K562 (cell line): Measurements from ENCODE around the gene SRGAP3. TPM values are rescaled to one million over a fixed set of nuclear protein-coding genes. Genes with fewer than 3 reads are reported as not detected.

Source experiments
- BCL6 ChIP-seq: fragments of 250-450 bp; sonication (Bioruptor Pico); IDR thresholded peaks from 2 replicates; pipeline ENCODE4 v1.4.0; 2020
- BRCA1 ChIP-seq, 2 experiments: fragments of 450-650 bp in 1 of 2; sonication (generic) in 1 of 2; formaldehyde crosslinking in 1 of 2; IDR thresholded peaks; 2 replicates each; pipeline versions ENCODE4 v1.5.0 to v1.6.1; 2017 to 2020; ENCODE audit warnings: mild to moderate bottlenecking in 1 of 2, missing genetic modification reagents in 1 of 2
- HLTF ChIP-seq: fragments of 450-650 bp; IDR thresholded peaks from 2 replicates; pipeline ENCODE4 v1.6.1; 2016
- KHSRP ChIP-seq: fragments of 450-650 bp; IDR thresholded peaks from 2 replicates; pipeline ENCODE4 v1.6.1; 2017
- MCM3 ChIP-seq: fragments of 450-650 bp; IDR thresholded peaks from 2 replicates; pipeline ENCODE4 v1.6.1; 2016
- NCOA1 ChIP-seq: fragments of 450-650 bp; IDR thresholded peaks from 2 replicates; pipeline ENCODE4 v1.6.1; 2016; ENCODE audit warnings: low read depth
- PTRF ChIP-seq: fragments of 450-650 bp; IDR thresholded peaks from 2 replicates; pipeline ENCODE4 v1.6.1; 2016; ENCODE audit warnings: mild to moderate bottlenecking, missing genetic modification characterization, missing compliant biosample characterization
- polyA plus RNA-seq, 8 experiments: library from polyadenylated mRNA; depleted of rRNA in 4 of 8; stranded (reverse) in 5 of 8; unstranded in 3 of 8; fragments of >200 nt; fragmentation: Nextera tagmentation in 2 of 8; fragmentation: Illumina TruSeq in 1 of 8; extraction: Ambion mirVana in 2 of 8; extraction: Trizol in 1 of 8; gene quantifications; 2 replicates each; pipeline versions ENCODE4 v1.2.1 to v1.2.3, GENCODE V29; 2011 to 2014; ENCODE audit warnings: inconsistent platforms in 1 of 8, missing spikeins in 1 of 8
- total RNA-seq, 7 experiments: library from RNA; depleted of rRNA in 6 of 7; stranded (reverse); fragments of >200 nt in 6 of 7; fragmentation: Illumina TruSeq in 2 of 7; extraction: Trizol in 2 of 7; gene quantifications; 2 replicates each; pipeline versions ENCODE4 v1.2.1 to v1.2.3, GENCODE V29; 2011 to 2021; ENCODE audit warnings: low replicate concordance in 1 of 7
- TF ChIP-seq, protein P1 (sequence below), 2 experiments: IDR thresholded peaks in 1 of 2; conservative IDR thresholded peaks in 1 of 2; 2 replicates each; pipeline ENCODE4 v1.6.1; 2016; ENCODE audit warnings: low read depth in 2 of 2, mild to moderate bottlenecking in 1 of 2, missing compliant biosample characterization in 1 of 2, missing genetic modification characterization in 1 of 2, moderate library complexity in 1 of 2
- TF ChIP-seq, protein P2 (sequence below): sonication (generic); formaldehyde crosslinking; IDR thresholded peaks from 2 replicates; pipeline ENCODE4 v1.8.0; 2022; ENCODE audit warnings: mild to moderate bottlenecking, missing genetic modification reagents

SRGAP3 gene
- total and polyA plus RNA-seq, 9 of the 15 experiments (the other 6 are each of a cell fraction or from before 2014, with no cell fraction given): 0.11 to 0.85 (median 0.35) TPM; not detected in 2

DNA sequence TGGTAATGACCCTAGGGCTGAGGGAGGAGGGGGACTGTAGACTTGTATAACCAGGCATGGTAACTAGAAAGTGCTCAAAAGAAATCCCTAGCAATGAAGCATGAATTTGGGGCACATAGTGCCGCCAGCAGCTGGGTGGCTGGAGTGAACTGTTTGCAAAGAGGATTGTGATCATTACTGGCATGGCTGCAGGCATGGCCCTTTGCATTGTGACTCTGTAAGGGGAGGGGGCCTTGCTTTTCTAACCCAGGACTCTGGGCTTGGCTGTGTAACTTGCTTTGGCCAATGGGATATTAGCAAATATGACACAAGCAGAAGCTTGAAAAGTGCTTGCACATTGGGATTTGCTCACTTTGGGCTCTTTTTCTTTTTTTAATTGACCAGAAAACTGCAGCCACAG is 173.7 kb downstream of the SRGAP3 start (continued):
- TF ChIP-seq, protein P1, sequence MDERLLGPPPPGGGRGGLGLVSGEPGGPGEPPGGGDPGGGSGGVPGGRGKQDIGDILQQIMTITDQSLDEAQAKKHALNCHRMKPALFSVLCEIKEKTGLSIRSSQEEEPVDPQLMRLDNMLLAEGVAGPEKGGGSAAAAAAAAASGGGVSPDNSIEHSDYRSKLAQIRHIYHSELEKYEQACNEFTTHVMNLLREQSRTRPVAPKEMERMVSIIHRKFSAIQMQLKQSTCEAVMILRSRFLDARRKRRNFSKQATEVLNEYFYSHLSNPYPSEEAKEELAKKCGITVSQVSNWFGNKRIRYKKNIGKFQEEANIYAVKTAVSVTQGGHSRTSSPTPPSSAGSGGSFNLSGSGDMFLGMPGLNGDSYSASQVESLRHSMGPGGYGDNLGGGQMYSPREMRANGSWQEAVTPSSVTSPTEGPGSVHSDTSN (CRISPR knock-in tag; IDR thresholded peaks at IDR 0.05; ENCODE audit: low read depth): no peak
- TF ChIP-seq, protein P1 (tag; conservative IDR thresholded peaks at IDR 0.05; ENCODE audit: low read depth): no peak
- TF ChIP-seq NCOA1 (no peak), PTRF (no peak), HLTF (no peak), KHSRP (no peak), BRCA1 (IDR thresholded peaks at IDR 0.05) (no peak), BRCA1 (CRISPR knock-in tag; IDR thresholded peaks at IDR 0.05) (no peak), BCL6 (CRISPR knock-in tag) (no peak), MCM3 (no peak)
- TF ChIP-seq, protein P2, sequence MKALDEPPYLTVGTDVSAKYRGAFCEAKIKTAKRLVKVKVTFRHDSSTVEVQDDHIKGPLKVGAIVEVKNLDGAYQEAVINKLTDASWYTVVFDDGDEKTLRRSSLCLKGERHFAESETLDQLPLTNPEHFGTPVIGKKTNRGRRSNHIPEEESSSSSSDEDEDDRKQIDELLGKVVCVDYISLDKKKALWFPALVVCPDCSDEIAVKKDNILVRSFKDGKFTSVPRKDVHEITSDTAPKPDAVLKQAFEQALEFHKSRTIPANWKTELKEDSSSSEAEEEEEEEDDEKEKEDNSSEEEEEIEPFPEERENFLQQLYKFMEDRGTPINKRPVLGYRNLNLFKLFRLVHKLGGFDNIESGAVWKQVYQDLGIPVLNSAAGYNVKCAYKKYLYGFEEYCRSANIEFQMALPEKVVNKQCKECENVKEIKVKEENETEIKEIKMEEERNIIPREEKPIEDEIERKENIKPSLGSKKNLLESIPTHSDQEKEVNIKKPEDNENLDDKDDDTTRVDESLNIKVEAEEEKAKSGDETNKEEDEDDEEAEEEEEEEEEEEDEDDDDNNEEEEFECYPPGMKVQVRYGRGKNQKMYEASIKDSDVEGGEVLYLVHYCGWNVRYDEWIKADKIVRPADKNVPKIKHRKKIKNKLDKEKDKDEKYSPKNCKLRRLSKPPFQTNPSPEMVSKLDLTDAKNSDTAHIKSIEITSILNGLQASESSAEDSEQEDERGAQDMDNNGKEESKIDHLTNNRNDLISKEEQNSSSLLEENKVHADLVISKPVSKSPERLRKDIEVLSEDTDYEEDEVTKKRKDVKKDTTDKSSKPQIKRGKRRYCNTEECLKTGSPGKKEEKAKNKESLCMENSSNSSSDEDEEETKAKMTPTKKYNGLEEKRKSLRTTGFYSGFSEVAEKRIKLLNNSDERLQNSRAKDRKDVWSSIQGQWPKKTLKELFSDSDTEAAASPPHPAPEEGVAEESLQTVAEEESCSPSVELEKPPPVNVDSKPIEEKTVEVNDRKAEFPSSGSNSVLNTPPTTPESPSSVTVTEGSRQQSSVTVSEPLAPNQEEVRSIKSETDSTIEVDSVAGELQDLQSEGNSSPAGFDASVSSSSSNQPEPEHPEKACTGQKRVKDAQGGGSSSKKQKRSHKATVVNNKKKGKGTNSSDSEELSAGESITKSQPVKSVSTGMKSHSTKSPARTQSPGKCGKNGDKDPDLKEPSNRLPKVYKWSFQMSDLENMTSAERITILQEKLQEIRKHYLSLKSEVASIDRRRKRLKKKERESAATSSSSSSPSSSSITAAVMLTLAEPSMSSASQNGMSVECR (CRISPR knock-in tag): no peak
